HEK293 (cell line): Measurements from ENCODE around the gene HOATZ.

Experiments
- CTCF ChIP-seq: fragments of 450-650 bp; formaldehyde crosslinking; IDR thresholded peaks from 2 replicates; pipeline ENCODE4 v1.5.1; 2016; ENCODE audit warnings: missing biosample characterization, missing genetic modification characterization
- KLF16 ChIP-seq: fragments of 450-650 bp; formaldehyde crosslinking; IDR thresholded peaks from 2 replicates; pipeline ENCODE4 v1.5.1; 2017; ENCODE audit warnings: missing biosample characterization, missing genetic modification characterization
- PRDM4 ChIP-seq: fragments of 450-650 bp; formaldehyde crosslinking; IDR thresholded peaks from 2 replicates; pipeline ENCODE4 v1.5.1; 2017; ENCODE audit warnings: missing biosample characterization, missing genetic modification characterization
- REPIN1 ChIP-seq: fragments of 450-650 bp; formaldehyde crosslinking; IDR thresholded peaks from 2 replicates; pipeline ENCODE4 v1.5.1; 2017; ENCODE audit warnings: missing biosample characterization, missing genetic modification characterization, low read depth
- TCF7L2 ChIP-seq: IDR thresholded peaks from 2 replicates; pipeline ENCODE4 v1.6.1; 2011; ENCODE audit warnings: low read depth, mild to moderate bottlenecking, inconsistent platforms, low read length, moderate library complexity, borderline replicate concordance
- TRIM28 ChIP-seq: IDR thresholded peaks from 2 replicates; pipeline ENCODE4 v1.6.1; 2011; ENCODE audit warnings: low read length, control low read depth, borderline replicate concordance
- ZBTB1 ChIP-seq: fragments of 450-650 bp; formaldehyde crosslinking; IDR thresholded peaks from 2 replicates; pipeline ENCODE4 v1.5.1; 2016; ENCODE audit warnings: missing biosample characterization, missing genetic modification characterization
- ZFP3 ChIP-seq: fragments of 450-650 bp; formaldehyde crosslinking; IDR thresholded peaks from 2 replicates; pipeline ENCODE4 v1.5.1; 2016; ENCODE audit warnings: low read depth, missing biosample characterization, missing genetic modification characterization
- ZNF132 ChIP-seq: fragments of 450-650 bp; formaldehyde crosslinking; IDR thresholded peaks from 2 replicates; pipeline ENCODE4 v1.5.1; 2017; ENCODE audit warnings: missing biosample characterization, missing genetic modification characterization, borderline replicate concordance
- ZNF621 ChIP-seq: fragments of 450-650 bp; formaldehyde crosslinking; IDR thresholded peaks from 2 replicates; pipeline ENCODE4 v1.5.1; 2017; ENCODE audit warnings: missing biosample characterization, missing genetic modification characterization
- ZSCAN18 ChIP-seq: fragments of 450-650 bp; formaldehyde crosslinking; IDR thresholded peaks from 2 replicates; pipeline ENCODE4 v1.5.1; 2016; ENCODE audit warnings: missing biosample characterization, missing genetic modification characterization
- ZSCAN4 ChIP-seq: fragments of 450-650 bp; formaldehyde crosslinking; IDR thresholded peaks from 2 replicates; pipeline ENCODE4 v1.5.1; 2017; ENCODE audit warnings: missing biosample characterization, missing genetic modification characterization

- TF ChIP-seq ZBTB1 (tag by site-specific recombination) (no peak), ZNF621 (no peak), CTCF (tag by site-specific recombination) (no peak), TCF7L2 (no peak), KLF16 (tag by site-specific recombination) (no peak), ZNF132 (no peak), ZSCAN4 (tag by site-specific recombination) (no peak), ZSCAN18 (tag by site-specific recombination) (no peak), REPIN1 (tag by site-specific recombination) (no peak), ZFP3 (tag by site-specific recombination) (no peak), PRDM4 (no peak), TRIM28 (no peak)
These were observed 40.0 kb downstream of the HOATZ start for GRCh38 chr11:111554532-111554931.
